Measurements from ENCODE around the gene RNLS.

The RNLS gene

DNA sequence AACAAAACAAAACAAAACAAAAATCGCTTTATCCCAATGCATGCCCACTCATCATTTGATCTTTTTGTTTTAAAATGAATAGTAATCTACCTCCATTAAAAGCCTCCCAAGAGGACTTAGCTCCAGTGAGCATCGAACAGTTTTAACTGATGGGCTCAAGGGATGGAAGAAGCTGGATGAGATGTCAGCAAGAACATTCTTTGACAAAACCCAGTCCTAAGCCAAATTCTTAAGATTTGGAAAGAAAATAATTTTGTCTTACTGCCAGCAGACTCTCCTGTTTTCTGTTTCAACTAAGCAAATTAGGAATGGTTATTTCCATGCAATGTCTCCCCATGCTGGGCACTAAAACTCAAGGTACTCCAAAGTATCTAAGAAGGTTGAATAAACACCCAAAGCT lies 127.3 kb downstream of the RNLS start:
- TF ChIP-seq TAF1 (IDR thresholded peaks at IDR 0.05; ENCODE audit: borderline replicate concordance, insufficient read depth, low read length) (no peak), POLR2AphosphoS5 (IDR thresholded peaks at IDR 0.05; ENCODE audit: low read depth, low read length) (no peak), SIN3A (IDR thresholded peaks at IDR 0.05; ENCODE audit: borderline replicate concordance, insufficient read depth, low read length) (no peak), FOXP2 (optimal IDR thresholded peaks at IDR 0.05; ENCODE audit: borderline replicate concordance, extremely low read depth, extremely low read length, insufficient read depth) (no peak)
- TF ChIP-seq, protein P1, sequence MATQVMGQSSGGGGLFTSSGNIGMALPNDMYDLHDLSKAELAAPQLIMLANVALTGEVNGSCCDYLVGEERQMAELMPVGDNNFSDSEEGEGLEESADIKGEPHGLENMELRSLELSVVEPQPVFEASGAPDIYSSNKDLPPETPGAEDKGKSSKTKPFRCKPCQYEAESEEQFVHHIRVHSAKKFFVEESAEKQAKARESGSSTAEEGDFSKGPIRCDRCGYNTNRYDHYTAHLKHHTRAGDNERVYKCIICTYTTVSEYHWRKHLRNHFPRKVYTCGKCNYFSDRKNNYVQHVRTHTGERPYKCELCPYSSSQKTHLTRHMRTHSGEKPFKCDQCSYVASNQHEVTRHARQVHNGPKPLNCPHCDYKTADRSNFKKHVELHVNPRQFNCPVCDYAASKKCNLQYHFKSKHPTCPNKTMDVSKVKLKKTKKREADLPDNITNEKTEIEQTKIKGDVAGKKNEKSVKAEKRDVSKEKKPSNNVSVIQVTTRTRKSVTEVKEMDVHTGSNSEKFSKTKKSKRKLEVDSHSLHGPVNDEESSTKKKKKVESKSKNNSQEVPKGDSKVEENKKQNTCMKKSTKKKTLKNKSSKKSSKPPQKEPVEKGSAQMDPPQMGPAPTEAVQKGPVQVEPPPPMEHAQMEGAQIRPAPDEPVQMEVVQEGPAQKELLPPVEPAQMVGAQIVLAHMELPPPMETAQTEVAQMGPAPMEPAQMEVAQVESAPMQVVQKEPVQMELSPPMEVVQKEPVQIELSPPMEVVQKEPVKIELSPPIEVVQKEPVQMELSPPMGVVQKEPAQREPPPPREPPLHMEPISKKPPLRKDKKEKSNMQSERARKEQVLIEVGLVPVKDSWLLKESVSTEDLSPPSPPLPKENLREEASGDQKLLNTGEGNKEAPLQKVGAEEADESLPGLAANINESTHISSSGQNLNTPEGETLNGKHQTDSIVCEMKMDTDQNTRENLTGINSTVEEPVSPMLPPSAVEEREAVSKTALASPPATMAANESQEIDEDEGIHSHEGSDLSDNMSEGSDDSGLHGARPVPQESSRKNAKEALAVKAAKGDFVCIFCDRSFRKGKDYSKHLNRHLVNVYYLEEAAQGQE (IDR thresholded peaks at IDR 0.05; ENCODE audit: insufficient read depth in 1 of 2, low read depth in 2 of 2, low read length in 2 of 2): no peak

DNA sequence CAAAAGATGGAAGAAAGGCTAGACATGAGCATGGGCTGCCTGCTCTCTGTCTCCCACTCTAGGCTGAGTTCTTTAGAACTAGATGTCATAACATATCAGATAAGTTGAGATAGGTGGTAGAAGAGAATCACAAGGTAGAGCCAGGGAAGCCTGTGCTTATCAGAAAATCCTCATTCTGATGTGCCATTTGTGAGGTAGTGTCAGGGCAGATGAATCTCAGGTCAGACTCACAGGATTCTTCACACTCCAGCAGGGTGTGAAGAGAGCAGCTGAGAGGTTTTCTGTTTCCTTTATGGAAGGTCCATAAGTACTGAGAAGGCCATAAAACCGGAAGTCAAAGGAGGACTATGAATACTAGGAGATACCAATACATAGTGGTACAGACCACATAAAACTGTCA lies 132.9 kb downstream of the RNLS start:
- TF ChIP-seq, protein P1 (IDR thresholded peaks at IDR 0.05; ENCODE audit: insufficient read depth in 1 of 2, low read depth in 2 of 2, low read length in 2 of 2): no peak
- TF ChIP-seq SIN3A (IDR thresholded peaks at IDR 0.05; ENCODE audit: borderline replicate concordance, insufficient read depth, low read length) (no peak), POLR2AphosphoS5 (IDR thresholded peaks at IDR 0.05; ENCODE audit: low read depth, low read length) (no peak), FOXP2 (optimal IDR thresholded peaks at IDR 0.05; ENCODE audit: borderline replicate concordance, extremely low read depth, extremely low read length, insufficient read depth) (no peak), TAF1 (IDR thresholded peaks at IDR 0.05; ENCODE audit: borderline replicate concordance, insufficient read depth, low read length) (no peak)

DNA sequence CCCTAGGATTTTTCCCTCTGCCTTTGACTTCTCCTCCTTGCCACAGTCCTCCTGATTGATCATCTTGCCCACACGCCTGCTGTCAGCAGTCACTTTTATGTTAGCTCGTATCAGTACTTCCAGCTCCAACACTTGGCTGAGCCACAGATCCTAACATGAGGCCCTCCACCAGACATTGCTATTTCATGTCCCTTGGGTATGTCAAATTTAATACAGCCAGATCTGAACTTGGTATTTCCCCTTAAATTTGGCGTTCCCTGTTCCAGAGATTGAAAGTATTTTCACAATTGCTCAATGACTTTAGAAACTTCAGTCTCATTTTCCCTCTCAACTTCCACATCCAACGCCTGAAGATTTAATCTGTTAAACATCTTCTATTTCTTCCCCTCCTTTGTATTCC lies 140.4 kb downstream of the RNLS start:
- TF ChIP-seq SIN3A (IDR thresholded peaks at IDR 0.05; ENCODE audit: borderline replicate concordance, insufficient read depth, low read length) (no peak), POLR2AphosphoS5 (IDR thresholded peaks at IDR 0.05; ENCODE audit: low read depth, low read length) (no peak), FOXP2 (optimal IDR thresholded peaks at IDR 0.05; ENCODE audit: borderline replicate concordance, extremely low read depth, extremely low read length, insufficient read depth) (no peak), TAF1 (IDR thresholded peaks at IDR 0.05; ENCODE audit: borderline replicate concordance, insufficient read depth, low read length) (no peak)
- TF ChIP-seq, protein P1 (IDR thresholded peaks at IDR 0.05; ENCODE audit: insufficient read depth in 1 of 2, low read depth in 2 of 2, low read length in 2 of 2): no peak

DNA sequence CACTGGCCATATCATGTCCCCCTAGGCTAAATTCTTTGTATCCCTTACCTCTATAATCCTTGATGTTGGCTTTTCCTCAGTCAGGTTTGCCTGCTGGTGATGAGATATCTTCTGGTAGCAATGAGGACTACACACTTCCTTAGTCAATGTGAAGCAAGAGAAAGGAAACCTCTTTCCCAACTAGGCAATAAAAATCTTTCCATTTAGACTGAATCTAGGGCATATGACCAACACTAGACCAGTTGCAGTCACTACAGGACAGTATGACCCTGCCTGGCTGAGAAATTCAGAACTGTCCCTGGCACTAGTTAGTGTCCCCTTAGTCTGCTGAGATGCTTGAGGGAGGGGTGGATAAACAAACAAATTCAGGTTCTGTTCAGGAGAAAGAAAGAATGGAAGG lies 142.6 kb downstream of the RNLS start:
- TF ChIP-seq SIN3A (IDR thresholded peaks at IDR 0.05; ENCODE audit: borderline replicate concordance, insufficient read depth, low read length) (no peak), TAF1 (IDR thresholded peaks at IDR 0.05; ENCODE audit: borderline replicate concordance, insufficient read depth, low read length) (no peak), FOXP2 (optimal IDR thresholded peaks at IDR 0.05; ENCODE audit: borderline replicate concordance, extremely low read depth, extremely low read length, insufficient read depth) (no peak), POLR2AphosphoS5 (IDR thresholded peaks at IDR 0.05; ENCODE audit: low read depth, low read length) (no peak)
- TF ChIP-seq, protein P1 (IDR thresholded peaks at IDR 0.05; ENCODE audit: insufficient read depth in 1 of 2, low read depth in 2 of 2, low read length in 2 of 2): no peak

DNA sequence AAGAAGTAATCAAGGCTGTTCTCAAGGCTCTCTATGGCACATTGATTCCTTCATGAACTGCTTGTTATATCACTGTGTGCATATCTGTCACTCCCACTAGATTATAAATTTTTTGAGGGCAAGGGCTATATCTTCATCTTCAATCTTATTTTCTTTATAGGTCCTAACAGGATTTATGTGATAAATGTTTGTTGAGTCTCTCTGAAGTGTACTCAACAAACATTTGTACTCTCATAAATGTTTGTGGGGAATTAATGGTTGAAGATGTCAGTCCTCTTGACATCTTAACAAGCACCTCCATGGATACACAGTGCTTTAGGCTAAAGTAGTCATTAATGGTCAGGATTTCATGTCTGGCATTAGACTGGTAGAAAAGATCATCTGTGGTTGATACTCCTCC lies 143.2 kb downstream of the RNLS start:
- no peak for TF ChIP-seq SIN3A (IDR thresholded peaks at IDR 0.05; ENCODE audit: borderline replicate concordance, insufficient read depth, low read length)
- no peak for TF ChIP-seq FOXP2 (optimal IDR thresholded peaks at IDR 0.05; ENCODE audit: borderline replicate concordance, extremely low read depth, extremely low read length, insufficient read depth)
- TF ChIP-seq, protein P1 (IDR thresholded peaks at IDR 0.05; ENCODE audit: insufficient read depth in 1 of 2, low read depth in 2 of 2, low read length in 2 of 2): no peak
- no peak for TF ChIP-seq TAF1 (IDR thresholded peaks at IDR 0.05; ENCODE audit: borderline replicate concordance, insufficient read depth, low read length)
- no peak for TF ChIP-seq POLR2AphosphoS5 (IDR thresholded peaks at IDR 0.05; ENCODE audit: low read depth, low read length)

Data from PFSK-1 (cell line).